Measurements from ENCODE around the gene ADGRL2. TPM values are rescaled to one million over a fixed set of nuclear protein-coding genes. Genes with fewer than 3 reads are reported as not detected.
A peak's percentile ranks its signal among the peaks of the same experiment; 100 is the strongest.
"Not testable (repeated sequence)": the region's sequence is repeated elsewhere in the genome, so short reads cannot be mapped to it uniquely, and the experiment has no call there.

ADGRL2 gene
- total RNA-seq, 3 donors from 2014 or later: 4.5 to 31.7 (median 9.2) TPM

DNA sequence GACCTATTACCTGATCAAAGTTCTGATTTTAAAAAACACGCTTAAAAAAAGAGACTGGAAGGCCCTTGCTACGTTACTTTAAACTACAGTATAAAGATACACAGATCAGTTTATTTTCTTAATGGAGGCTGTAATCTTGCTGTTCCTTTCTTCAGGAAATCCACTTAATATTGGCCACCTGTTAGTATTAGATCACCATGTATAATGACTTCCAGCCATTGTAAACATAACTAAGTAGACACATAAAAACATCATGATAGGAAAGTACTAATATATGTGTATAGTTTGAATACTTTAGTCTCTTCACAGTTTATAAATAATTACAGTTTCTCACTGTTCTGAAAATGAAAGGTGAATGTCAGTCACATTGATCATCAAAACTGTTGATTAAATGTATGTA, 68.6 kb downstream of the ADGRL2 start:
- ATAC-seq: no peak
- Histone ChIP-seq H3K36me3 (ENCODE audit: low read depth) (no peaks in the 10 kb centered on the region), H3K4me1 (ENCODE audit: low read depth) (no peaks in the 10 kb centered on the region)

DNA sequence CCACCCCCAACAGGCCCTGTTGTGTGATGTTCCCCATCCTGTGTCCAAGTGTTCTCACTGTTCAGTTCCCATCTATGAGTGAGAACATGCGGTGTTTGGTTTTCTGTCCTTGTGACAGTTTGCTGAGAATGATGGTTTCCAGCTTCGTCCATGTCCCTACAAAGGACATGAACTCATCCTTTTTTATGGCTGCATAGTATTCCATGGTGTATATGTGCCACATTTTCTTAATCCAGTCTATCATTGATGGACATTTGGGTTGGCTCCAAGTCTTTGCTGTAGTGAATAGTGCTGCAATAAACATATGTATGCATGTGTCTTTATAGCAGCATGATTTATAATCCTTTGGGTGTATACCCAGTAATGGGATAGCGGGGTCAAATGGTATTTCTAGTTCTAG, 70.4 kb downstream of the ADGRL2 start:
- H3K36me3 ChIP-seq (ENCODE audit: low read depth); H3K9me3 ChIP-seq; intact Hi-C loops (cut with DNase I, micrococcal nuclease); H3K4me3 ChIP-seq; H3K4me1 ChIP-seq (ENCODE audit: low read depth); DNase-seq; ATAC-seq: not testable (repeated sequence)

More for the DNA sequence above, 68.6 kb downstream of the ADGRL2 start:
- DNase-seq: no peak
- TF ChIP-seq, protein P1, sequence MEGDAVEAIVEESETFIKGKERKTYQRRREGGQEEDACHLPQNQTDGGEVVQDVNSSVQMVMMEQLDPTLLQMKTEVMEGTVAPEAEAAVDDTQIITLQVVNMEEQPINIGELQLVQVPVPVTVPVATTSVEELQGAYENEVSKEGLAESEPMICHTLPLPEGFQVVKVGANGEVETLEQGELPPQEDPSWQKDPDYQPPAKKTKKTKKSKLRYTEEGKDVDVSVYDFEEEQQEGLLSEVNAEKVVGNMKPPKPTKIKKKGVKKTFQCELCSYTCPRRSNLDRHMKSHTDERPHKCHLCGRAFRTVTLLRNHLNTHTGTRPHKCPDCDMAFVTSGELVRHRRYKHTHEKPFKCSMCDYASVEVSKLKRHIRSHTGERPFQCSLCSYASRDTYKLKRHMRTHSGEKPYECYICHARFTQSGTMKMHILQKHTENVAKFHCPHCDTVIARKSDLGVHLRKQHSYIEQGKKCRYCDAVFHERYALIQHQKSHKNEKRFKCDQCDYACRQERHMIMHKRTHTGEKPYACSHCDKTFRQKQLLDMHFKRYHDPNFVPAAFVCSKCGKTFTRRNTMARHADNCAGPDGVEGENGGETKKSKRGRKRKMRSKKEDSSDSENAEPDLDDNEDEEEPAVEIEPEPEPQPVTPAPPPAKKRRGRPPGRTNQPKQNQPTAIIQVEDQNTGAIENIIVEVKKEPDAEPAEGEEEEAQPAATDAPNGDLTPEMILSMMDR (IDR thresholded peaks at IDR 0.05): no peak
- H3K9me3 ChIP-seq: no peaks in the 10 kb centered on the region
- H3K4me3 ChIP-seq: no peak overlapping the region
- intact Hi-C loops (cut with DNase I, micrococcal nuclease): no loop called here

DNA sequence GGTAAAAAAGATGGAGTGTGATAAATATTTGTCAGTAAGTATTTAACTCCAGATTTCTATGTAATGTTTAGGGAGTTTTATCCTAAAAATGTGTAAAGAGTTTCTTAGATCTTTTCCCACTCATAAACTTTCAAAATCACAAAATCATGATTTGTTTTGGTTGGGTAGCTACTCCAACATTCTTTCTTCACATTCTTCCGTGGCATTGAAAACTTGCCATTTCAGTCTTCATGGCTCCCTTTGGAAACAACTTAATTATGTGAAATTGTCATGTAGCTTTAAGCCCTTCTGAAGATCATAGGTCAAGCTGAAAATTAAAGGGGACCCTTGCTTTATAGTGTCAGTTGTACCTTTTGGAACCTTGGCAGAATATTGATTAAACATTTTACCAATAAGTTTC, 73.2 kb downstream of the ADGRL2 start:
- intact Hi-C loops (cut with DNase I, micrococcal nuclease): no loop called here
- no peaks in the 10 kb centered on the region for H3K9me3 ChIP-seq
- ATAC-seq (no peak), DNase-seq (no peak)
- no peak overlapping the region for H3K4me3 ChIP-seq
- H3K4me1 ChIP-seq (ENCODE audit: low read depth): no peaks in the 10 kb centered on the region
- H3K36me3 ChIP-seq (ENCODE audit: low read depth): no peaks in the 10 kb centered on the region
- TF ChIP-seq, protein P1 (IDR thresholded peaks at IDR 0.05): no peak

DNA sequence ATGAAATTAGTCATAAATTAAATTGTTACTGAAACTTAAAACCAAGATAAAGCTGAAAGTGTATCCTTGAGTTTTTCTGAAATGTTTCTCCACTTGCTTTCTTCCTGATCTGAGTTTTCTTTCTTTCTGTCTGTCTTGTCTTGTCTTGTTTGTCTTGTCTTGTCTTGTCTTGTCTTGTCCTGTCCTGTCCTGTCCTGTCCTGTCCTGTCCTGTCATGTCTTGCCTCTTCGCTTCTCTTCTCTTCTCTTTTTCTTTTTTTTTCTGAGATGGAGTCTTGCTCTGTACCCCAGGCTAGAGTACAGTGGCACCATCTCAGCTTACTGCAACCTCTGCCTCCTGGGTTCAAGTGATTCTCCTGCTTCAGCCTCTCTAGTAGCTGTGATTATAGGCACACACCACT, 73.7 kb downstream of the ADGRL2 start:
- DNase-seq (no peak), ATAC-seq (no peak)
- H3K9me3 ChIP-seq: no peaks in the 10 kb centered on the region
- no peak overlapping the region for H3K4me3 ChIP-seq
- no peaks in the 10 kb centered on the region for H3K4me1 ChIP-seq (ENCODE audit: low read depth)
- intact Hi-C loops (cut with DNase I, micrococcal nuclease): no loop called here
- H3K36me3 ChIP-seq (ENCODE audit: low read depth): no peaks in the 10 kb centered on the region
- TF ChIP-seq, protein P1 (IDR thresholded peaks at IDR 0.05): no peak

DNA sequence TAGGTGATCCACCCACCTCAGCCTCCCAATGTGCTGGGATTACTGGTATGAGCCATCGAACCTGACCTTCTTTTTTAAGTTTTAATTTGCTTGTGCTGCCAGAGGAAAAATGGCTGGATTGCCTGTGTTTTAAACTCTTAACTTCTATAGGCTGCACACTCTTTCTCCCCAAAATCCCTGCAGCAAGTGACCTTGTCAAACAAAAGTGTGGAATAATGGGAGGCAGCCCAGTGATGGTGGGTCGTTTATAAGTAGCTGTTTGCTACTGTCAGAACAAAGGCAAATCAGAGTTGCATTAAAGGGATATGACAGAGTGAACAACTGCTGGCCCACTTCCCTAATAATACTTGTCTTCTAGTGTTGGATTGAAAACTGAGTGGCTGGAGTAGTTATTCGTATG, 74.2 kb downstream of the ADGRL2 start:
- DNase-seq: no peak
- Histone ChIP-seq H3K4me3 (no peak overlapping the region), H3K4me1 (ENCODE audit: low read depth) (no peaks in the 10 kb centered on the region), H3K36me3 (ENCODE audit: low read depth) (no peaks in the 10 kb centered on the region), H3K9me3 (no peaks in the 10 kb centered on the region)
- ATAC-seq: no peak
- TF ChIP-seq, protein P1 (IDR thresholded peaks at IDR 0.05): no peak
- intact Hi-C loops (cut with DNase I, micrococcal nuclease): no loop called here

DNA sequence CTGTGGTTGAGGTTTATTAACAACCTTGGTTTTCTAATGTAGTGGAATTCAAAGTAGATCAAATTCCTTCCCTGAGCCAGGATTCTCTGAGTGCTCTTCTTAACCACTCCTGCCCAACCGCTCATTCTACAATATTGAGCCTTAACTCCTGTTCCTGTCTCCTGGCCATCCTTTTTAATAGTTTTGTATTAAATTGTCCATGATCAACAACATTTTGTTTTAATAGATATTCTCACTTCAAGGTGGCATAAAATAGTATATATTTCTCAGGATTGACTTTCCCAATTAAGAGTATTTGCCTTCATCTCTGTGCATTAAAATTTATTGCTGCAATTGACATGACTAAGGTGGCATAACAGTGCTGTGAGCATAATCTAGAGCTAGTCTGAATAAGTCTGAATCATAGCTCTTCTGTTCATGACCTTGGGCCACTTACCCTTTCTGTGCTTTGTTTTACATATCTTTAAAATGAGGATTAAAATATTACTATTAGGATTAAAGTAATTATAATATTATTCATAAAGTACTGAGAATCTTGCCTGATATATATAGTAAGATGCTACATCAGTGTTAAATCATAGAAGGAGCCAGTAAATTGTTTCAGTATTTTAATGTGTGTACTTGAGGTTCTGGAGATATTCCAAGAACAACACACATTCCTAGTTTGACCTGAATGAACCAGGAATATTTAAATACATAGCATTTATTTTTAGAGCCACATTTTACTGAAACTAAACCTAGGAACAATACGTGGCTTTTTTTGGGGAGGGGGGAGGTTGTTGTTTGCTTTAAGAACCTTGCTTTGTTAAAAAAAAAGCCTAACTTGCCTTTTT, 76.4 kb downstream of the ADGRL2 start:
- DNase-seq (no peak), ATAC-seq (peak; percentile 87)
- H3K4me3 ChIP-seq: no peak overlapping the region
- H3K4me1 ChIP-seq (ENCODE audit: low read depth): no peaks in the 10 kb centered on the region
- TF ChIP-seq, protein P1 (IDR thresholded peaks at IDR 0.05): no peak
- no peaks in the 10 kb centered on the region for H3K36me3 ChIP-seq (ENCODE audit: low read depth)
- intact Hi-C loops (cut with DNase I, micrococcal nuclease): no loop called here
- H3K9me3 ChIP-seq: no peaks in the 10 kb centered on the region
